ENCODE data around the gene NOC4L. TPM values are rescaled to one million over a fixed set of nuclear protein-coding genes. Genes with fewer than 3 reads are reported as not detected.

Gene NOC4L
- total and polyA plus RNA-seq, 4 donors: 7.5 to 50.3 (median 11.5) TPM

- H3K4me1 ChIP-seq (ENCODE audit: control insufficient read depth in 1 of 2, insufficient read depth in 2 of 2, low read length in 2 of 2): no peaks in the 10 kb centered on the region
- H3K27ac ChIP-seq (ENCODE audit: low read depth in 1 of 2, low read length in 2 of 2): no peak overlapping the region
- intact Hi-C loops (cut with DNase I): no loop called here
- no peaks in the 10 kb centered on the region for H3K9me3 ChIP-seq (ENCODE audit: control insufficient read depth, low read length)
- H3K4me3 ChIP-seq (ENCODE audit: low read length in 2 of 2): no peak overlapping the region
- DNase-seq: no peak
- H3K36me3 ChIP-seq (ENCODE audit: control insufficient read depth in 1 of 2, insufficient read depth in 2 of 2, low read length in 1 of 2): peaks cover 0 to 5% of the 10 kb centered on the region in 2 donors
- ATAC-seq (ENCODE audit: low FRiP score): no peak
- 86 to 87% methylated on average over 6 of the region's 6 CpGs for WGBS, 2 donors
- H3K27me3 ChIP-seq (ENCODE audit: control insufficient read depth in 1 of 2, insufficient read depth in 2 of 2, low read length in 1 of 2): no peaks in the 10 kb centered on the region
Measured at GRCh38 chr12:132105467-132105866, 38.8 kb upstream of the NOC4L start.

GRCh38 chr12:132106921-132107320, 37.3 kb upstream of the NOC4L start:
- Histone ChIP-seq H3K36me3 (ENCODE audit: control insufficient read depth in 1 of 2, insufficient read depth in 2 of 2, low read length in 1 of 2) (peaks cover 2 to 5% of the 10 kb centered on the region in 2 donors), H3K4me3 (ENCODE audit: low read length in 2 of 2) (no peak overlapping the region), H3K27ac (ENCODE audit: low read depth in 1 of 2, low read length in 2 of 2) (no peak overlapping the region), H3K9me3 (ENCODE audit: control insufficient read depth, low read length) (no peaks in the 10 kb centered on the region), H3K27me3 (ENCODE audit: control insufficient read depth in 1 of 2, insufficient read depth in 2 of 2, low read length in 1 of 2) (no peaks in the 10 kb centered on the region), H3K4me1 (ENCODE audit: control insufficient read depth in 1 of 2, insufficient read depth in 2 of 2, low read length in 2 of 2) (no peaks in the 10 kb centered on the region)
- WGBS, 2 donors: 97 to 98% methylated on average over 7 of the region's 7 CpGs
- ATAC-seq (ENCODE audit: low FRiP score) (no peak), DNase-seq (no peak)
- intact Hi-C loops (cut with DNase I): no loop called here

- intact Hi-C loops (cut with DNase I): no loop called here
- WGBS, 2 donors: 74 to 77% methylated on average over 16 of the region's 16 CpGs
Measured at GRCh38 chr12:132108211-132108832, 35.9 kb upstream of the NOC4L start.

GRCh38 chr12:132109741-132110140, 34.5 kb upstream of the NOC4L start:
- H3K36me3 ChIP-seq (ENCODE audit: control insufficient read depth in 1 of 2, insufficient read depth in 2 of 2, low read length in 1 of 2): peaks cover 5 to 7% of the 10 kb centered on the region in 2 donors
- H3K4me1 ChIP-seq (ENCODE audit: control insufficient read depth in 1 of 2, insufficient read depth in 2 of 2, low read length in 2 of 2): no peaks in the 10 kb centered on the region
- ATAC-seq (ENCODE audit: low FRiP score) (no peak), DNase-seq (no peak)
- no peak overlapping the region for H3K27ac ChIP-seq (ENCODE audit: low read depth in 1 of 2, low read length in 2 of 2)
- H3K4me3 ChIP-seq (ENCODE audit: low read length in 2 of 2): no peak overlapping the region
- no peaks in the 10 kb centered on the region for H3K9me3 ChIP-seq (ENCODE audit: control insufficient read depth, low read length)
- WGBS, 2 donors: 89 to 90% methylated on average over 8 of the region's 8 CpGs
- intact Hi-C loops (cut with DNase I): no loop called here
- H3K27me3 ChIP-seq (ENCODE audit: control insufficient read depth in 1 of 2, insufficient read depth in 2 of 2, low read length in 1 of 2): no peaks in the 10 kb centered on the region

More at GRCh38 chr12:132108211-132108832, 35.9 kb upstream of the NOC4L start:
- Histone ChIP-seq H3K36me3 (ENCODE audit: control insufficient read depth in 1 of 2, insufficient read depth in 2 of 2, low read length in 1 of 2) (peaks cover 2 to 5% of the 10 kb centered on the region in 2 donors), H3K27me3 (ENCODE audit: control insufficient read depth in 1 of 2, insufficient read depth in 2 of 2, low read length in 1 of 2) (no peaks in the 10 kb centered on the region), H3K9me3 (ENCODE audit: control insufficient read depth, low read length) (no peaks in the 10 kb centered on the region), H3K4me1 (ENCODE audit: control insufficient read depth in 1 of 2, insufficient read depth in 2 of 2, low read length in 2 of 2) (no peaks in the 10 kb centered on the region), H3K4me3 (ENCODE audit: low read length in 2 of 2) (no peak overlapping the region), H3K27ac (ENCODE audit: low read depth in 1 of 2, low read length in 2 of 2) (no peak overlapping the region)
- no peak for DNase-seq
- ATAC-seq (ENCODE audit: low FRiP score): no peak

GRCh38 chr12:132110677-132111076, 33.6 kb upstream of the NOC4L start:
- H3K36me3 ChIP-seq (ENCODE audit: control insufficient read depth in 1 of 2, insufficient read depth in 2 of 2, low read length in 1 of 2): peaks cover 5 to 11% of the 10 kb centered on the region in 2 donors
- H3K4me1 ChIP-seq (ENCODE audit: control insufficient read depth in 1 of 2, insufficient read depth in 2 of 2, low read length in 2 of 2): no peaks in the 10 kb centered on the region
- no peak for ATAC-seq (ENCODE audit: low FRiP score)
- WGBS, 2 donors: 92 to 94% methylated on average over 3 of the region's 3 CpGs
- no peaks in the 10 kb centered on the region for H3K27me3 ChIP-seq (ENCODE audit: control insufficient read depth in 1 of 2, insufficient read depth in 2 of 2, low read length in 1 of 2)
- no peak overlapping the region for H3K4me3 ChIP-seq (ENCODE audit: low read length in 2 of 2)
- no peak for DNase-seq
- no peak overlapping the region for H3K27ac ChIP-seq (ENCODE audit: low read depth in 1 of 2, low read length in 2 of 2)
- intact Hi-C loops (cut with DNase I): no loop called here
- H3K9me3 ChIP-seq (ENCODE audit: control insufficient read depth, low read length): no peaks in the 10 kb centered on the region

GRCh38 chr12:132111654-132112304, 32.5 kb upstream of the NOC4L start:
- Histone ChIP-seq H3K9me3 (ENCODE audit: control insufficient read depth, low read length) (no peaks in the 10 kb centered on the region), H3K4me3 (ENCODE audit: low read length in 2 of 2) (no peak overlapping the region), H3K4me1 (ENCODE audit: control insufficient read depth in 1 of 2, insufficient read depth in 2 of 2, low read length in 2 of 2) (no peaks in the 10 kb centered on the region), H3K27ac (ENCODE audit: low read depth in 1 of 2, low read length in 2 of 2) (no peak overlapping the region), H3K36me3 (ENCODE audit: control insufficient read depth in 1 of 2, insufficient read depth in 2 of 2, low read length in 1 of 2) (peaks cover 5 to 11% of the 10 kb centered on the region in 2 donors), H3K27me3 (ENCODE audit: control insufficient read depth in 1 of 2, insufficient read depth in 2 of 2, low read length in 1 of 2) (no peaks in the 10 kb centered on the region)
- DNase-seq: no peak
- WGBS, 2 donors: 85 to 89% methylated on average over 19 of the region's 19 CpGs
- peak; percentile 22 for ATAC-seq (ENCODE audit: low FRiP score)
- intact Hi-C loops (cut with DNase I): no loop called here

- DNase-seq: no peak
- Histone ChIP-seq H3K4me3 (ENCODE audit: low read length in 2 of 2) (no peak overlapping the region), H3K9me3 (ENCODE audit: control insufficient read depth, low read length) (no peaks in the 10 kb centered on the region), H3K36me3 (ENCODE audit: control insufficient read depth in 1 of 2, insufficient read depth in 2 of 2, low read length in 1 of 2) (peaks cover 3 to 15% of the 10 kb centered on the region in 2 donors), H3K27ac (ENCODE audit: low read depth in 1 of 2, low read length in 2 of 2) (no peak overlapping the region), H3K4me1 (ENCODE audit: control insufficient read depth in 1 of 2, insufficient read depth in 2 of 2, low read length in 2 of 2) (no peaks in the 10 kb centered on the region), H3K27me3 (ENCODE audit: control insufficient read depth in 1 of 2, insufficient read depth in 2 of 2, low read length in 1 of 2) (no peaks in the 10 kb centered on the region)
- intact Hi-C loops (cut with DNase I): no loop called here
- ATAC-seq (ENCODE audit: low FRiP score): no peak
- 94 to 97% methylated on average over 6 of the region's 6 CpGs for WGBS, 2 donors
Measured at GRCh38 chr12:132114667-132115066, 29.6 kb upstream of the NOC4L start.

- peaks cover 0 to 15% of the 10 kb centered on the region in 2 donors for H3K36me3 ChIP-seq (ENCODE audit: control insufficient read depth in 1 of 2, insufficient read depth in 2 of 2, low read length in 1 of 2)
- 97% methylated on average over 9 of the region's 9 CpGs for WGBS, 2 donors
- no peaks in the 10 kb centered on the region for H3K27me3 ChIP-seq (ENCODE audit: control insufficient read depth in 1 of 2, insufficient read depth in 2 of 2, low read length in 1 of 2)
- no peaks in the 10 kb centered on the region for H3K9me3 ChIP-seq (ENCODE audit: control insufficient read depth, low read length)
- ATAC-seq (ENCODE audit: low FRiP score) (no peak), DNase-seq (no peak)
- H3K4me1 ChIP-seq (ENCODE audit: control insufficient read depth in 1 of 2, insufficient read depth in 2 of 2, low read length in 2 of 2): no peaks in the 10 kb centered on the region
- H3K4me3 ChIP-seq (ENCODE audit: low read length in 2 of 2): no peak overlapping the region
- intact Hi-C loops (cut with DNase I): no loop called here
- no peak overlapping the region for H3K27ac ChIP-seq (ENCODE audit: low read depth in 1 of 2, low read length in 2 of 2)
Measured at GRCh38 chr12:132115500-132115899, 28.8 kb upstream of the NOC4L start.
